NCI-H510A treated with DMSO at 0.1 percent for 48 hours (cell line): ENCODE data around the gene ING2.
A peak's percentile ranks its signal among the peaks of the same experiment; 100 is the strongest.

ENCODE experiments used
- DNase-seq: peaks from one replicate; lab custom pipeline; 2025; lab: John Stamatoyannopoulos, UW

The ING2 gene

DNA sequence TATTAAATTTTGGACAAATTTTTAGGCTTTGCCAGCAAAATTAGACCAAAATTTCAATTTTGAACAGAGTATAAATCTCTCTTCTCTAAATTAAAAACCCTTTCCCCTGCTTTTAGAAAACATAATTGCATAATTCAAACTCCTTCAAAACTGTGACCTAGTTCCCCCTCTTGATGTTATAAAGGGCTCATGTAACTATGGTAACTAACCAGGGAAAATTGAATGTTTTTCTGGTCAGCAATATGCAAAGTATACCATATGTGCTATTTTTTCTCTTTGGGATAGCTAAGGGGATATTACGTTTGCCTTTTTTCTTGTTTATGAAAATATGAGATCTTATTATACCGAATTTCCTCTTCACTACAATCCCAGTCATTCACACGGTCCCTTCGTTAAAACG is 5.1 kb upstream of the ING2 start:
- no peak for DNase-seq

- DNase-seq: no peak
Observed at GRCh38 chr4:183503497-183504063, 1.3 kb upstream of the ING2 start.

- DNase-seq: peak; percentile 85
Observed at GRCh38 chr4:183504064-183504929, 561 bp upstream of the ING2 start.

GRCh38 chr4:183505611-183506388 is 942 bp downstream of the ING2 start:
- peak; percentile 41 for DNase-seq

GRCh38 chr4:183506389-183506735 is 1.5 kb downstream of the ING2 start:
- DNase-seq: no peak

DNA sequence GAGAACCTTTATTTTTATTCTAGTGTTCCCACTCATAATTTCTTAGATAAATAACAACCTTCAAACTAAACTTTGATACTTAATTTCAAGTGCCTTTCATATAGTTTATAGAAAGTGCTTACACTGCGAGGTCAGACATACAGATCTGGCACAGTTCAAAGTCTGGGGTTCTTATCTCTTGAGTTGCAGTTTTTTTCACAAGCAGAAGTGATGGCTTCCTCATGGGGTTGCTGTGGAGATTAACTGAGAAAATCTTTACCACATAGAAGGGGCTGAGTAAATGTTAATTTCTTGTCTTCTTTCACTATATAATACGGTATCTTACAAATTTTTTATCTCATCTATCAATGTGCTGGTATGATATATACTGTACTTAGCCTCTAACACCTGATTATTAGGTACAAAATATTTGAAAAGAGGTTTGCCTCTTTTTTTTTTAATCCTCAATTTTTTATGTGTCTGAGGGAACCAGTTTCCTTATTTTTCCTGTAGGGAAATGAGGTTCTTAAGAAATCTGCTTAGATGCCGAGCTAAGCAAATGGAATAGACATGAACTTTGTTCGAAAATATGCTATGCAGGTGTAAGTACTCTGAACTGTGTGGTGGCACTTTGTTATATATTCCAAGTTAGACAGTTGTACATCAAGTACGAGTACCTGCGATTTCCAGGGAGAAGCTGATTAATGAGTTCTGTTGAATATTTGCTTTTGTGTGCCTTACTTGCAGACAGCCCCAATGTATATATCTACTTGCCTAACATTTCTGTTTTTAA is 3.3 kb downstream of the ING2 start:
- no peak for DNase-seq

- DNase-seq: no peak
Observed at GRCh38 chr4:183508697-183509335, 4.0 kb downstream of the ING2 start.

DNA sequence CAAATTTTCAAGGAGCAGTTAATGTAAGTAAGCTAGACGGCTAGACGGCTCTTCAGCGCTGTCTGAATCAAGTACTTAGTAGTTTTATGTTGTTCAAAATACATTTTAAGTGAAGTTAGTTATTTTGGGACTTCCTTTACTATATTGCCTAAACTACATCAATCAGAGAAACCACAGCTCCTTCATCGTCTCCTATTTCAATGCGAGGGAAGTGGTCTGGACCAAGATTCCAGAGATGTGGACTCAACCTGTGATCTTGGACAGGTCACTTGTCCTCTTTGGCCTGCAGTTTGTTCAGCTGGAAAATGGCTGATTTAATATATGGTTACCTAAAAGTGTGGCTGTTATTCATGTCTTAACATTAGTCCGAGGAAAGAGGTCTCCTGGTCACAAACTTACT is 10.6 kb downstream of the ING2 start:
- no peak for DNase-seq

- DNase-seq: no peak
Observed at GRCh38 chr4:183517194-183517593, 12.3 kb downstream of the ING2 start.

DNA sequence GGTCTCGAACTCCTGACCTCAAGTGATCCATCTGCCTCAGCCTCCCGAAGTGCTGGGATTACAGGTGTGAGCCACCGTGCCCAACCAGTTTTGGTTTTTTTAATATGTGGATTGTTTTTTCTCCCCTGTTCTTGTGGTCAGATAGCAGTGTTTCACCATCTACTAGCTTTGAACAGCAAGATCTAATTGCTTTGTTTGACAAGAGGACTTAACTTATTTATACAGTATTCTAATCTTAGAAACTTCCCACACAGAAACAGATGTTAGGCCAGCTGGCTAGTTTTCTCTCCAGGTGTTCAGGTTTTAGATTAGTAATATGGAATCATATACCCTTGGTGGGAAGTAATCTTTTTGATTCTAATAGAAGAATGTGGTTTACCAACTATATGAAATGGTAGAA is 12.9 kb downstream of the ING2 start:
- DNase-seq: peak; percentile 6

DNA sequence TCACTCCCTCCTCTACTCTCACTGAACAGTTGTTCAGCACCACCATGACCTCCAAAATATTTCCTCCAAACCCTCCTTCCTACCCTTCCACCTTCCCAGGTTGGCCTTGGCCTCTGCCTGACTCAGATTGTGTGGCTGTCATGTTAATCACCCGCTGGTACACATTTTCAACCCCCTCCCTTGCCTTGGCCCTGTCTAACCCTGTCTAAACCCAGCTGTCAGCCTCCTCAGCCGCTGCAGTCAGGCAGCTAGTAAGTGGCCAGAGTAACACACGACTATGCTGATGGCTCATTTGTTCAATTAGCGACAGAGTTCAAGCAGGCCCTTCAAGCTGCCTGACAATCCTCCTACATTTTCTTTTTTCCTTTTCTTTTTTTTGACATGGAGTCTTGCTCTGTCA is 18.0 kb downstream of the ING2 start:
- DNase-seq: no peak

DNA sequence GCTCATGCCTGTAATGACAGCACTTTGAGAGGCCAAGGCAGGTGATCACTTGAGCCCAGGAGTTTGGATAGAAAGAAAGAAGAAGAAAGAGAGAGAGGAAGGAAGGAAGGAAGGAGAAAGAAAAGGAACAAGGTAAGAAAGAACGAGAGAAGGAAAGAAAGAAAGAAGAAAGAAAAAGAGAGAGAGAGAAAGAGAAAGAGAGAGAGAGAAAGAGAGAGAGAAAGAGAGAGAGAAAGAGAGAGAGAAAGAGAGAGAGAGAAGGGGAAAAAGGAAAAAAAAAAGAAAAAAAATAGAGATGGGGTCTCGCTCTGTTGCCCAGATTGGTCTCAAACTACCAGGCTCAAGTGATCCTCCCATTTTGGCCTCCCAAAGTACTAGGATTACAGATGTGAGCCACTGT is 22.5 kb downstream of the ING2 start:
- DNase-seq: no peak

DNA sequence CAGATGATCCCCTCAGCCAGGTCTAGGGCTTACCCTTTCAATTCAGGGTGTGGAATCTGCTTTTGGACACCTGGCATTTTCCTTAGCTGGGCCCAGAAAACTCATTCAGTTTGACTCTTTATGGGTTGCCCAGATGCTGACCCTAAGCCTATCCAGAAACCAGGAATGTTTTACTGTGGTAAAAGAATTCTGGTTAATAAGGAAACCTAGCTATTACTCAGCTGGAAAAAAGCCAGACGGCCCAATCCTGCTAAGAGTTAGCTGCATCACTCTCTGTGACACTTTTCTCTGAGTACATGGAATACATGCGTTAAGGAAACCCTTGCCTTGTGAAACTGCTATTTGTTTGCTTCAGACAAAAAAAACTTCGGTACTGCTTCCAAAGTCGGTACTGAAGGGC is 28.0 kb downstream of the ING2 start:
- DNase-seq: no peak

- no peak for DNase-seq
Observed at GRCh38 chr4:183533698-183534097, 28.8 kb downstream of the ING2 start.

DNA sequence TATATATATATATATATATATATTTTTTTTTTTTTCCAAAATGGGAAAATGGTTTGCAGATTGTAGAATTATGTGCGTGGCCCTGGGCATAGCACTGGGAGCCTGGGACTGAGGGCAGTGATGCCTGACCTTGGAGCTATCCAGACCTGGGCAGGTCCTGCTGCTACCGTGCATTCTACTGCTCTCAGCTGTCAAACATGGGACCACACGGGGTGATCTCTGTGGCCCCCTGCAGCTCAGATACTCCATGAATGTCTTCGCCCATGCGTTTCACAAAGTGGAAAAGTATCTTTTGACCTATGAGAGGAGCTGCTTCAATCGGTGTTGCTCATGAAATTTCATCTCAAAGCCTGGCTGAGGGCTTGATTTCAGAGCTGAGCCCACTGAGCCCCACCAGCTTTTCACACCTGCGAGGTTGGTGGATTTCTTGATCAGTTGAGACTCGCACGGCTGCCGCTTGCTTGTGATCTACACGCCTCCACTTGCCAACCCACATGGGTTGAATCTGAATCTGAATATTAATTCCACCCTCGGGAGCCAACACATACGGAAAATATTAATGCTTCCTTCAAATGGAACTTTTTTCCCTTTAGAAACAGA is 35.7 kb downstream of the ING2 start:
- DNase-seq: no peak

DNA sequence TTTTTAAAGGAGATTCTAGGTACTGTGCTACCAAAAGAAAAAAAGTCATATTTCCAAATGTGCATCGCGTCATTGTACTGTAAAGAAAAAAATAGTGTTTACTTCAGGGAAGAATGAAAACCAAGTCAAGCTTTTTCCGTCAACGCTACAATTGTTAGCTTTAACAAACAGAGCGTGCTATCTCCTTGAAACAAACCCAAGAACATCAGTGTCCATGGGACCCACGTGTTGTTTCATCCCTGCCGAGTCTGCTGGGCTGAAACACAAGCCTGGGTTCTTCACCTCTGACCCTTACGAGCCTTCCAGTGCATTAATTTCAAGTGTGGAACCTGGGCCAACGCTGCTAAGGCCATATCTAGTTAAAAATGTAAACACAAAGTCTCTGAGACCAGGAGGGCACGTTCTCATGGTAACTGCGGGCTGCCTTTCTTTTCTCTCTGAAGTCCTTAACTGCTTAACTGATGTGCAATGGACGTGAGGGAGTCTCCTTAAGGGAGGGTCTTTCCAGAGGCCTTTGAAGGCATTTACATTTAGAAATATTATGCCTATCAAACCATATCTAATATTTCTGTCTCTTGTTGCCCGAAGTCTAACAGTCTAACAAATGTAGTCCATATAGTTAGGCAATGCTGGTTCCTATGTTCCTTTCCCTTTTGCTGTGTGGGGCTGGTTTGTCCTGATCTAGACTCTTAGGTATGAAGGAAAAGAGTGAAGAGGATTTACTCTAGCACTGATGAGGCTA is 36.3 kb downstream of the ING2 start:
- DNase-seq: no peak

DNA sequence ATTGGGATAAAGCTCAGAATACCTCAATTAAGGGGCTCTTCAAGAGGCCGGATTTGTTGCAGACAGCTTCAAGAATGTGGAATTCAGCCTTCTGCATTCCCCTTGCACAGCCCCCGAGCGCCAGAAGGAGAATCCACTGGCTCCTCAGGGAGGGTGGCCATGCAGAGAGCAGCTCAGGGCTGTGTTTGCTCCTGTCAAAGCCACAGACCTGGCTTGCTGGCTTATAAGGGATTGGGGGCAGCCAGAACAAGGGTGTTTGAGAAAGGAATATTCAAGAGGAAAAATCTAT is 36.8 kb downstream of the ING2 start:
- DNase-seq: no peak

GRCh38 chr4:183543435-183543834 is 38.6 kb downstream of the ING2 start:
- no peak for DNase-seq

DNA sequence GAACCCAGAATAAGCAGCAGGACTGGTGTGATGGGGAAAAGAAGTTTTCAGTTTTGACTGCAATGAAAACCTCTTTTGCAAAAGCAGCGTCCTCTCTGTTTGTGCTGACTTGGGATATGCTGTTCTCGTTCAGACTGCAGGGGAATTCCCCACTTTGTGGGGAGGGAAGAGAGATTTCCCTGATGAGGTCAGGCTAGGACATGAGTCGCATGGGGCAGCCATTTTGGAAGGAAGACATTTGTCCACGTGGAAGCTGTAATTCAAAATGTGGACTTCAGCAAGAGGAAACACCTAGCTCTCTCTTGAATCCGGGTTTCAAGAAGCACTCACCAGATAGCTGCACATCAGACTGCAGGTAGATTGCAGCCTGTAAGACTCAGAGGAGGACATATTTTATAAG is 39.3 kb downstream of the ING2 start:
- no peak for DNase-seq

GRCh38 chr4:183546376-183546775 is 41.5 kb downstream of the ING2 start:
- DNase-seq: no peak

GRCh38 chr4:183548306-183548705 is 43.4 kb downstream of the ING2 start:
- no peak for DNase-seq
